Gastroesophageal sphincter (tissue), 3 donors: ENCODE results near the gene TBC1D8.

Experiments
- CTCF ChIP-seq, 4 experiments: fragments of 200-600 bp in 2 of 4; fragments of 450-650 bp in 2 of 4; sonication (generic) in 1 of 4; IDR thresholded peaks; one replicate each; pipeline ENCODE4 v1.5.1; 2017 to 2019; ENCODE audit warnings: antibody characterized with exemption in 4 of 4, mild to moderate bottlenecking in 2 of 4, moderate library complexity in 2 of 4
- EP300 ChIP-seq: sonication (generic); formaldehyde crosslinking; IDR thresholded peaks from one replicate; pipeline ENCODE4 v1.6.1; 2017; ENCODE audit warnings: antibody characterized with exemption, mild to moderate bottlenecking
- POLR2A ChIP-seq, 2 donors: fragments of 450-650 bp; IDR thresholded peaks; one replicate each; pipeline ENCODE4 v1.6.1; 2017; ENCODE audit warnings: antibody characterized with exemption in 2 of 2, mild to moderate bottlenecking in 2 of 2, moderate library complexity in 1 of 2

GRCh38 chr2:100965596-100965995 is 185.6 kb downstream of the TBC1D8 start:
- no peak for TF ChIP-seq POLR2A (IDR thresholded peaks at IDR 0.05)
- no peak for TF ChIP-seq CTCF (IDR thresholded peaks at IDR 0.05)
- no peak for TF ChIP-seq EP300
